Measurements from ENCODE around the gene TFDP1.
A peak's percentile ranks its signal among the peaks of the same experiment; 100 is the strongest.
"Not testable (repeated sequence)": the region's sequence is repeated elsewhere in the genome, so short reads cannot be mapped to it uniquely, and the experiment has no call there.

The TFDP1 gene

DNA sequence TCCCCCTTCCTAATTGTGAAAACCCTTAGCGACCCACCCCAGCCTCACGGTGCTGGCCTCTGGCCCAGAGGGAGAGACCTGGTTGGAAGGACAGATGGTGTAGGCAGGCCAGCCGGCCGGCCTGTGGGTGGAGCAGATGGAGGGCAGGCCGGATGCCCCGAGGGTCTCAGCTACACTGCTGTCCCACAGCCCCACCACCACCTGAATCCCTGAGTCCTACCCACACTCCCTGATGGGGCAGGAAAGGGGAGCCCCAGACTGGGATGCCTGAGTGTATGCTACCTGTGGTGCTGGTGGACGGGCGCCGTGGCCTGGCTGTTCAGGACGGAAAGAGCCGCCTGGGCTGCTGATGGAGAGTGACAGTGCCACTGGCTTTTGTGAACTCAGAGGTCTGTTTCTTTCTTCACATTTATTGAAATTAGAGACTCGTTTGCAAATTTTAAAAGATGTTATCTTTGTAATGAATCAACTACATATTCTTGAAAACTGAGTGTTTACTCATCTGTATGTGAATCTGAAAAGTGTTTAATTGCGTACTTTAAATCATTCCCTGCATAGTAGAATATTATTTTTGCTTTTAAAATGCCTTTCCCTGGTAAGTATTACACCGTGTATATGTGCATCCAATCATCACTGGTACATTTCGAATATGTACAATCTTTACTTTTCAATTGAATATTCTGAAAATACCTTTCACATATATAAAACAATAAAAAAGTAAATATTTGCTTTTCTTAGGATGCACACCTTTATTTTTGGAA, 35.7 kb downstream of the TFDP1 start:
- no peak for FAIRE-seq

DNA sequence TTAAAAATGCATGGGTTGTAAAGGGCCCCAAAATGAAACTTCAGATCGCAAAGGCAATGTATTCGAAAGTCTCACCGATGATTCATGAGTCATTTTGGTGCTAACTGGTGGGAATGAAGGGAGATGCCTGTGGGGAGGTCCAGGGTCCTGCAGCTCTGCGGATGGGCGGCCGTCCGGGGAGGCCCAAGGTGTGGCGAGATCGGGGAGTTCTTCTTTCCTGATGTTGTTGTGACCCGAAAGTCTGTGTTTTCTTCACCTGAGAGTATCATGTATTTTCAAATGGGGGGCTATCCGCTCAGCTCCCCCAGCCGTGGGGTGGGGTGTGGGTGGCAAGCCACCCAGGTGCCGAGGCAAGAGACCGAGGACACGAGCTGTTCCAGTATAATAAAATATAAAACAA, 36.5 kb downstream of the TFDP1 start:
- no peak for FAIRE-seq

DNA sequence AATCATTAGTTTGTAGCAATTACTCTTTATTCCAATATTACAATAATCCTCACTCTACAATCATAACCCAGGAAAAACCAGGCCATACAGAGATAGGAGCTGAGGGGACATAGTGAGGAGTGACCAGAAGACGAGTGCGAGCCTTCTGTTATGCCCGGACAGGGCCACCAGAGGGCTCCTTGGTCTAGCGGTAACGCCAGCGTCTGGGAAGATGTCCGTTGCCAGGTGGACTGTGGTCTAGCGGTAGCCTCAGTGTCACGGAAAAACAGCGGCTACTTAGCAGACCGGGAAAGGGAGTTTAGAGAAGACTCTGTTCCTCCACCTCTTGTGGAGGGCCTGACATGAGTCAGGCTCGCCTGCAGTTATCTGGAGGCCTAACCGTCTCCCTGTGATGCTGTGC, 36.9 kb downstream of the TFDP1 start:
- not testable (repeated sequence) for FAIRE-seq

DNA sequence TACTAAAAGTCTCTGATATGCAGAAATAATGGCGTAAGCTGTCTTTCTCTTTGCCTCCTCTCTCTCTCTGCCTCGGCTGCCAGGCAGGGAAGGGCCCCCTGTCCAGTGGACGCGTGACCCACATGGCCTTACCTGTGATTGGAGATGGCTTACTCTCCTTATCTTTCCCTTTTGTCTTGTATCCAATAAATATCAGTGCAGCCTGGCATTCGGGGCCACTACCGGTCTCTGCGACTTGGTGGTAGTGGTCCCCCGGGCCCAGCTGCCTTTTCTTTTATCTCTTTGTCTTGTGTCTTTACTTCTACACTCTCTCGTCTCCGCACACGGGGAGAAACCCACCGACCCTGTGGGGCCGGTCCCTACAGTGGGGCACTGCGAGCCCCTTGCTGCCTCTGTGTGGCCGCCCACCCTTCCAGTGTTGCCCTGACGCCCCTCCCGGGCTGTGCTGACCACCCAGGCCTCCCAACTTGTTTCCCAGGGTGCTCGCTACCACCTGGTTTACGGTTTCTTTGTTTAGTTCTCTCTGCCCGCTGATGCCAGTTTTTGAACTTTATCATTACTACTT, 37.5 kb downstream of the TFDP1 start:
- not testable (repeated sequence) for FAIRE-seq

DNA sequence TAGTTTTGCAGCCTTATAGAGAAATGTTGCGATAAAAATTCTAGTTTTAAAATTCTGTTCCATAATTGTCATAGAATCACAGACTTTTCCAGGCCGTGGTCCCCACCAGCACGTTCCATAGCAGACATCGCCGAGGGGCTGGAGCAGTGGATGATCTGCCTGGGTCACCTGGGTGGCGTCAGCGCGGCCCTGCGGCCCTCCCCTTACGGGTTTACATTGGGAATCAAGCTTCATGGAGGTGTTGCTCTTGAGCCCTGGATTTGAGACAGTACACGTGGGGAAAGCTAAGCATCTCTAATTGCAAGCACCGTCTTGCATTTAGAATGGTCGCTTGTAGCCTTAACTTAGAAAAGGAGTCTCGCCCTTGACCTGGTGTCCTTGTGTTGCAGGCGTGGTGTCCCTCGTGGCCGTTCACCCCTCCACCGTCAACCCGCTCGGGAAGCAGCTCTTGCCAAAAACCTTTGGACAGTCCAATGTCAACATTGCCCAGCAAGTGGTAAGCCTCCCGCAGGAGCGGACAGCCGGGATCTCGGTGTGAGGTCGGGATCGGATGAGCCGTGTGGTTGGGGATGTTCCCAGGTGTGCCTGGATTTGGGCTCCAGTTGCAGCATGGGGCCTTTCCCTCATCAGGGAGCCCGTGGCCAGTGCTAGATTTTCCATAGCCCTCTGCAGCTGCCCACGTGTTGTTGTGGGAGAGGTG, 38.4 kb downstream of the TFDP1 start:
- no peak for FAIRE-seq

DNA sequence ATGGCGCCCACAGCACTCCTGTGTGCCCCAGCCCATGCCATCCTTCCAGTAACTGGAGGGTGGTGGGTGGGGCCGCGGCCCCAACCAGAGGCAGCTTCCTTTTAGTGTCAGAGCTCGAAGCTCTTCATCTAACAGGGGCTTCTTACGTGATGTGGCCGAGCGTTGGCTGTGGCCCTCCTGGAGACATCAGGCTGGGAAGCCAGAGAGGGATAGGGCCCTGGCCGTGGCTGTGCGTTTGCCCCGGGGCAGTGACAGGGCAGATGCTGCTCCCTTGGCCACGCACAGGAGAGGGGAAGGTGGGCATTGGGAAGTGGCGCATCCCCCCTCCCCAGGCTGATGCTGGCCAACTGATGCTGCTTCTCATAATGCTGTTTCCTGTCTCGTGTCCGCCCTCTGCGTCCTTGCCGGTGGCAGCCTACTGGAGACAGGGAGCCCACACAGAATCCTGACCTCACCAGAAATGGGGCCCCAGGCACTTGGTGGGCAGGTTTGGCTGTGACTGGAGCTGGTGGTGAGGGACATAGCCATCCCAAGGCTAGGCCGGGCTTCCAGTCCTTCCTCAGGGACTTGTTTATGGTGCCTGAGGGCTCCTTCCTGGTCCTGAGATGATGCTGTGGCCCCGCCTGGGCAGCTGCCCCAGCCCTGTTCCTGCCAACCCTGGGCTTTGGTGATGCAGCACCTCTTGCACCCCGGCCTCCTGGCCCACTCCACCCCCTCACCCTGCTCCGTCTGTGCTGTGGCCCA, 39.1 kb downstream of the TFDP1 start:
- FAIRE-seq = no peak

DNA sequence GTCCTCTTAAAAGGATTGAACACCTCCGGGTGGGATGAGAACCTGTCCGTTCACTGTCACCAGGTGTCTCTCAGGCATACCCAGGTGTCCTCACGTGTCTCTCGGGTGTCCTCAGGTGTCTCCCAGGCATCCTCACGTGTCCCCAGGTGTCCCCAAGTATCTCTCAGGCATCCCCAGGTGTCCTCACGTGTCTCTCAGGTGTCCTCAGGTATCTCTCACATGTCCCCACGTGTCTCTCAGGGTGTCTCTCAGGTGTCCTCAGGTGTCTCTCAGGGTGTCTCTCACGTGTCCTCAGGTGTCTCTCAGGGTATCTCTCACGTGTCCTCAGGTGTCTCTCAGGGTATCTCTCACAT, 39.7 kb downstream of the TFDP1 start:
- no peak for FAIRE-seq

DNA sequence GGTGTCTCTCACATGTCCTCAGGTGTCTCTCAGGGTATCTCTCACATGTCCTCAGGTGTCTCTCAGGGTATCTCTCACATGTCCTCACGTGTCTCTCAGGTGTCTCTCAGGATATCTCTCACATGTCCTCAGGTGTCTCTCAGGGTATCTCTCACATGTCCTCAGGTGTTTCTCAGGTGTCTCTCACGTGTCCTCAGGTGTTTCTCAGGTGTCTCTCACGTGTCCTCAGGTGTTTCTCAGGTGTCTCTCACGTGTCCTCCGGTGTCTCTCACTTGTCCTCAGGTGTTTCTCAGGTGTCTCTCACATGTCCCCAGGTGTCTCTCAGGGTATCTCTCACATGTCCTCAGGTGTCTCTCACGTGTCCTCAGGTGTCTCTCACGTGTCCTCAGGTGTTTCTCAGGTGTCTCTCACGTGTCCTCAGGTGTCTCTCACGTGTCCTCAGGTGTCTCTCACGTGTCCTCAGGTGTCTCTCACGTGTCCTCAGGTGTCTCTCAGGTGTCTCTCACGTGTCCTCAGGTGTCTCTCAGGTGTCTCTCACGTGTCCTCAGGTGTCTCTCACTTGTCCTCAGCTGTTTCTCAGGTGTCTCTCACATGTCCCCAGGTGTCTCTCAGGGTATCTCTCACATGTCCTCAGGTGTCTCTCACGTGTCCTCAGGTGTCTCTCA, 40.2 kb downstream of the TFDP1 start:
- not testable (repeated sequence) for FAIRE-seq

DNA sequence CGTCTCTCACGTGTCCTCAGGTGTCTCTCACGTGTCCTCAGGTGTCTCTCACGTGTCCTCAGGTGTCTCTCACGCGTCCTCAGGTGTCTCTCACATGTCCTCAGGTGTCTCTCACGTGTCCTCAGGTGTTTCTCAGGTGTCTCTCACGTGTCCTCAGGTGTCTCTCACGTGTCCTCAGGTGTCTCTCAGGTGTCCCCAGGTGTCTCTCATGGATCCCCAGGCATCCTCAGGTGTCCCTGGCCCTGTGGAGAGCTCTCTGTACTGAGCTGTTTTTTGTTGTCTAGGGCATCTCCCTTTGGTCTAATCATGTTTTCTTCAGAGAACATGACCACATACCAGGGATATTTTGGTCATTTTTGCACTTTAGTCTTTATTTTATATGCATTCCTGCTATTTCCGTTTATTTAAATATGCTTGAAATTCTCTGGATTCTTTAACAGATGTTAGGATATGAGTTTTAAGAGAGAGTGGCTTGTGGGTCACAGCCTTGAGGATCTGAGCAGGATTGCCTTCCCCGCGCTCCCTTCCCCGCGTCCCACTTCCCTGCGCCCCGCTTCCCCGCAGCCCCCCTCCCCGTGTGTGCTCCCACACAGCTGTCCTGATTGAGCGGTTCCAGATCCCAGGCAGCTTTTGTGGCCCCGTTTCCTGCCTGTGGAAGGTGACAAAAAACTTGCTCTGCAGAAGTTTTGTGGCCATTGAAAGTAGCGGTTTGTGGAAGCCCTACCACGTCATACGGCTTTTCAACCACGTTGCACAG, 41.6 kb downstream of the TFDP1 start:
- peak; percentile 12 for FAIRE-seq

DNA sequence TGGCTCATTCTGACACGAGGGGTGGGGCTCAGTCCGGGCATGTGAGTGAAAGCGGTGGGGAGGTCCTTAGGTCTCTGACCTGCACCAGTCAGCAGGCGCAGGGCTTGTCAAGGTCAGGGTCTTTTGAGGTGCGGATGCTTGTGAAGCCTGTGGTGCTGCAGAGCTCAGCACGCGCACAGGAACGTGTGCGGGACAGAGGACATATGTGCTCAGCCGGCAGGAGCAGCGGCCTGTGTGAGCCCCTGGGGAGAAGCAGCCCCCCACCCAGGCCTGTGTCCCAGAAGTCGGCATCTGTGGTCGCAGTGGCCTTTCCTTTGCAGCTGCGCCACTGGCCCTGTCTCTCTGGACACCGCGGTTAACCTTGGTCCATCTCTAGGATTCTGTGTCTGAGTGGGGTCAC, 42.6 kb downstream of the TFDP1 start:
- FAIRE-seq = no peak

DNA sequence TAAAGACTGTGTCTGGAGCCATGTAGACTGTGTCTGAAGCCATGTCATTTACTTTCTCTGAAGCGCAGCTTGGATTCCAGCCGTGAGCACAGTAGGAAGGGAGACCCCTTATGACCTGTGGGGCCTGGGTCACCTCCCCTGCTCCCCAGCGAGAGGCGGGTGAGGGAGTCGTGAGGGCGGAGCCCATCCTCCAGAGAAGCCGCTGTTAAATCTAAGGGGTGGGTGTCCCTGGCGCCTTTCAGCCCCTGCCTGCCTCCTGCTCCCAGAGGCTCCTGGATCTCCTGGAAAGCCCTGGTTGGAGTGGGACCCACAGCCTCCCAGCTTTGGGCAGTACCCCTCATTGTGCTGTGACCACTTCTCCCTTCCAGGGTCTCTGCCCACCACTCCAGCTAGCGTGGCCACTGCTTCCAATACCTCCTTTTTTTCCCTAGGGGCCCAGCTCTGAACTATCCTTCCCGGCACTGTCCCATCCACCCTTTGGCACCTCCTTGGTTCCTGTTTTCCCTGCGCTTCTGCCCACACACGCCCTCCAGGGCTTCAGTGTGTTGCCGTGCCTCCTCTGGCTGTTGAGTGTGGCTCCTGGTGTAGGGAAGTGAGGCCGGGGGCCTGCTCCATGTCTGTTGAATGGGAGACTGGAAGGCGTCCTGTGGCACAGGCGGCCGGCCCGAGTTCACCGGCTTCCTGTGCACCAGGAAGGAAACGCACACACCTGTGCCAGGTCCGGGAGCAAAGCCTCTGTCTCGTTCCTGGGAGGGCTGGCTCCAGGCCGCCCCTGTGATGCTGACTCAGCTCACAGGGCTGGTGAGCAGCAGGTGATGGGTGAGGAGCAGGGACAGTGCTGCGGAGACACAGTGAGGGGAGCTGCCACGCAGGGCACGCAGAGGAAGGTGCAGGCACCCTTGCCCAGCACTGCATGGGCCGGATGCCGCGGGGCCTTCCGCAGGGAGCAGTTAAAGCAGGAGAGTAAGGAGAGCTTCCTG, 44.0 kb downstream of the TFDP1 start:
- FAIRE-seq = no peak

DNA sequence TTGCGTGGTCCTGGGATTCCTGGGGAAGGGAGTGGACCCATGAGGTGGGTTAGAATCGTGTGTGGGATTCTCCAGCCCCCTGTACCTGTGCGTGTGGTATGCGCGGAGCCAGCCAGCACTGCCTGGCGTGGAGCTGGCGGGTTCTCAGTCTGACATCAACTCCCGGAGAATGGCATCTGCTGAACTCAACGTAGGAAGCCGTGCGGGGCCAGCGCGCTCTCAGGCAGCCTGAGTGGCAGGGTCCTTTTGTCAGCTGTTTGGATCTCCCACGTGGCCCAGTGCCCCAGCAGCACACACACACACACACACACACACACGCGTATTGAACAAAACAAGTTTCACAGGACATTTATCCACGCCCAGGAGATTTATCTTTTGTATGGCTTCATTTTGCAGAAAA, 45.3 kb downstream of the TFDP1 start:
- FAIRE-seq = no peak

DNA sequence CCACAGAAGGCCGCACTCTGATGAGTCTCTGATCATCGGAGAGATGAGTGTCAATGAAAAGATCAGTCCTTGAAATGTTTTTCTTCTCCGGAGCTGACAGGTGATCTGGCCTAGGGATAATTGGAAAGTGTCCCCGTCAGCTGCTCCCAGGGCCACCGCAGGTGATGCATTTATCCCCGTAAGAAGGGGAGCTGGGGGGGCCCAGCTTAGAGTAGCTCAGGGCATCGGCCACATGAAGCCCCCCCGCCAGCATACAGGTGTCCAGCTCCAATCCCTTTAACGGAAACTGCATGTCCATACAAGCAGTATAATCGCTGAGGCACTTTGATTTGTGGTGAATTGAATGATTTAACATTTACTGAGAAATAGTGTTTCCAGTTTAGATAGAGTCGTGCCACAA, 45.7 kb downstream of the TFDP1 start:
- FAIRE-seq = no peak

DNA sequence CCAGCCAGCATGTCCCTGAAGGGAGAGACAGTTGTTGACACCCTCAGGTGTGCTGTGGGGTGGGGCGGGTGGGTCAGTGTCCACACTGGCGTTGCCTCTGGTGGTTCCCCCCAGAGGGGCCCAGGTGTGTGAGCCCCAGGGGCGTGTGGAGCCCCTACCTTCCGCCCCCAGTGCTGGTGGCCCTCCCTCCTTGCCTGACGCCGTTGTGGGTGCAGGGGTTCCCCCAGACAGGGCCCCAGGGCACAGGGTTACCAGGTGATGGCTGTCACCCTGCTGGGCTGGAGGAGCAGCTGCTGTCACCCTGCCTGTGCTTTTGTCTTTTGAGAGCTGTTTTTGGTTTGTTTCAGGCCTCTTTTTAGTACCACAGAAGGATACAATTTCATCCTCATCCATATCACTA, 46.3 kb downstream of the TFDP1 start:
- no peak for FAIRE-seq

DNA sequence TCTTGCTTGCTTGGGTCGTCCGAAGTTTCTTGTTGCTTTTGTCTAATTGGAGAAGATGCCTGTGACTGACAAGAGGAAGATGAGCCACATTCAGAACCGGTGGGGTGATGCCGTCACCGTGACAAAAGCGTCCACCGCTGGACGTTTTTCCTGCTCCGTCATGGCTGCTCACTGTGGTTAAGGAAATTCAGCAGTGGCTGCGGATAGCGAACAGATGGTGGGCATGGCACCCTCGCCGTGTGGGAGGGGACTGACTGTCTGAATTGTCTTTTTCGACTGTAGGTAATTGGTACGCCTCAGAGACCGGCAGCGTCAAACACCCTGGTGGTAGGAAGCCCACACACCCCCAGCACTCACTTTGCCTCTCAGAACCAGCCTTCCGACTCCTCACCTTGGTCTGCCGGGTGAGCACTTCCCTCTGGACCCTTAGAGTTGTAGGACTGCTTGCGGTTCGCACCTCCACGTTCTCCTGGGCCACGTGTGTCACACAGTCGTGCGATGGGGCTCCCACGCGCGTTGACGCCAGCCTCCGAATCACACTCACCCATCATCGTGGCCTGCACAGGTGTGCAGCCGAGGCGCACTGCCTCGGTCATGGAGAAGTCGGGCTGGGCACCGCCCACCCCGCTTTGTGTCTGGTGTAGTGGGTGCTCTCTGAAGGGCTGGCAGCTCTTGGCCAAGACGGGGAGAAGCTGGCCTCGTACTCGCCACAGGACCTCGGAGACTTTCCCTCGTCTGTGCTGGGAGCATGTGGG, 47.0 kb downstream of the TFDP1 start:
- FAIRE-seq = no peak

DNA sequence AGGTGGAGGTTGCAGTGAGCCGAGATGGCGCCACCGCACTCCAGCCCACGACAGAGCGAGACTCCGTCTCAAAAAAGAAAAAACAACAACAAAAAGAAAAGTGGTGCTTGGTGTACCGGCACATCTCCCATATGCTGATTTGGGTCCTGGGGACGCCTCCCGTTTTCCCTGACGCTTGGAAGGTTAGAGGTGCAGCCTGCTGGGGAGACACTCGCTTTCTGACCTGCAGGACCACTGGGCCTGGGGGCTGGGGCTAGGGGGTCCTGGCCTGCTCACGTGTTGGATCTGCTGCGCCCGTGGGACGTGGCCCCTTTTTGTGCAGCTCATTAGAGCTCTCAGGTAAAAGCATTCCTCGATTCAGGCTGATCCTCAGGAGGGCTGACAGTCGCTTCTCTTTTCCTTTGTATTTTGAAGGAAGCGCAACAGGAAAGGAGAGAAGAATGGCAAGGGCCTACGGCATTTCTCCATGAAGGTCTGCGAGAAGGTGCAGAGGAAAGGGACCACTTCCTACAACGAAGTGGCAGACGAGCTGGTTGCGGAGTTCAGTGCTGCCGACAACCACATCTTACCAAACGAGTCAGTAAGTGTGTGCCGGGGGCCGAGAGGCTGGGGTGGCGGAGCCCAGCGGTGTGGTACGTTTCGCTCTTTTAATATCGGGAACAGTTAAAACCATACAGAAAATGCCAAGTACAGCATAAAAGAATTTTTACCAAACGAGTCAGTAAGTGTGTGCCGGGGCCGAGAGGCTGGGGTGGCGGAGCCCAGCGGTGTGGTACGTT, 48.3 kb downstream of the TFDP1 start:
- no peak for FAIRE-seq

DNA sequence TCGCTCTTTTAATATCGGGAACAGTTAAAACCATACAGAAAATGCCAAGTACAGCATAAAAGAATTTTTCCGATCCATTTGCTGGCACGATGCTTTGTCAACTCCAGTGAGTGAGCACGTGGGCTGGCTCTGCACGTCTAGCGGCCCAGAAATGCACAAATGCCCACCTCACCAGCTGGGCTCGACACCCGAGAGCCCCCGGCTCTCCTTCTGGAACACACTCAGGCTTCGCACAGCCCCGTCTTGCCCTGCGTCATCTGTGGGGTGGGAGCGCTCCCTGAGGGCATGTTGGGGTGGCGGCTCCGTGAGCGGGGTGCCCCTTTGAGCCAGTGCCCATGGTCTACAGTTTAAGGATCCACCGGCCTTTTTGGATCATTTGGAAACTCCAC, 48.9 kb downstream of the TFDP1 start:
- no peak for FAIRE-seq

DNA sequence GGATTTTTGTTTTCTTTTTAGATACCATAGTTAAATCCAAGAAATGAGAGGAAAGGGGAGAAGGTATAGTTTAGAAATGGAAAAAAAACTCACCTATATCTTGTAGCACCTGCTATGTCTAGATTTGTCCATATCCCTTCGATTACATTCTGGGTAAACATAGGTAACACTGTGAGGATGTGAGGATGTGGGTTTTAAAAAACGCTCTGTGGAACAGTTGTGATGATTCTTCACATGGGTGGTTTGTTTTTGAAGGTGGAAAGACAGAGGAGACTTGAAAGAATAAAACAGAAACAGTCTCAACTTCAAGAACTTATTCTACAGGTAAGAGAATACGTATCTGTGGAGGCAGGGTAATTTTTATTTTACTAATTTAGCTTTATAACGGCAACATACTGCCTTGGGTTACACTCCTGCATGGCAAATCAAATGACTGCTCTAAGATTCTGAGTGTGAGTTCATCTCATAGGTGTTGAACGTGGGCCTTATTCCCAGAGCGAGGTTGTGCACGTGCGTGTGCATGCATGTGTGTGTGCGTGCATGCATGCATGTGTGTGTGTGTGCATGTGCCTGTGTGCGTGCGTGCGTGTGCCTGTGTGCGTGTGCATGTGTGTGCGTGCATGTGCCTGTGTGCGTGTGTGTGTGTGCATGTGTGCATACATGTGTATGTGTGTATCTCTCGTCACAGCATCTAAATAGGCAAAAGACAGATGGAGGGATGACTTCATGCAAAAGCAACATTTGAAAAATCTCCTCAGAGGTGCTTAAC, 49.9 kb downstream of the TFDP1 start:
- FAIRE-seq = no peak

DNA sequence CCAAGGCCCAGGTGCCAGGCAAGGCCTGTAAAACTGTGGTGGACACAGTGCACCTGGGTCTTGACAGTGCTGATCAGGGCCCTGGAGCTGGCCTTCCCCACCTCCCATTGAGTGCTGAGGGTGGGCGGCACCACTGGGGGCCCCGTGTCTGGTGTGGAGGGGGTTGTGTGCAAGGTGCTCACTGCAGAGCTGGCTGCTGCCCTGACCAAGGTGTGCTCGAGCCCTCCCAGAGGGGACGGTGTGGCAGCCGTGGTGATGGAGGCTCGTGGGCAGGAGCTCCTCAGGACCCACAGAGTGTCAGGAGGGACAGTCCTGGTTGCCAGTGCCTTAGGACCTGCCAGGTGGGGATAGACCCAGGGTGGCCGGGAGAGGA, 50.5 kb downstream of the TFDP1 start:
- no peak for FAIRE-seq

Data from endometrium (tissue), 2 donors.